Measurements from ENCODE around the gene IL27RA. TPM values are rescaled to one million over a fixed set of nuclear protein-coding genes. Genes with fewer than 3 reads are reported as not detected.

IL27RA gene
- total RNA-seq, 2 experiments from 2014 or later = 49.8 to 52.0 TPM

DNA sequence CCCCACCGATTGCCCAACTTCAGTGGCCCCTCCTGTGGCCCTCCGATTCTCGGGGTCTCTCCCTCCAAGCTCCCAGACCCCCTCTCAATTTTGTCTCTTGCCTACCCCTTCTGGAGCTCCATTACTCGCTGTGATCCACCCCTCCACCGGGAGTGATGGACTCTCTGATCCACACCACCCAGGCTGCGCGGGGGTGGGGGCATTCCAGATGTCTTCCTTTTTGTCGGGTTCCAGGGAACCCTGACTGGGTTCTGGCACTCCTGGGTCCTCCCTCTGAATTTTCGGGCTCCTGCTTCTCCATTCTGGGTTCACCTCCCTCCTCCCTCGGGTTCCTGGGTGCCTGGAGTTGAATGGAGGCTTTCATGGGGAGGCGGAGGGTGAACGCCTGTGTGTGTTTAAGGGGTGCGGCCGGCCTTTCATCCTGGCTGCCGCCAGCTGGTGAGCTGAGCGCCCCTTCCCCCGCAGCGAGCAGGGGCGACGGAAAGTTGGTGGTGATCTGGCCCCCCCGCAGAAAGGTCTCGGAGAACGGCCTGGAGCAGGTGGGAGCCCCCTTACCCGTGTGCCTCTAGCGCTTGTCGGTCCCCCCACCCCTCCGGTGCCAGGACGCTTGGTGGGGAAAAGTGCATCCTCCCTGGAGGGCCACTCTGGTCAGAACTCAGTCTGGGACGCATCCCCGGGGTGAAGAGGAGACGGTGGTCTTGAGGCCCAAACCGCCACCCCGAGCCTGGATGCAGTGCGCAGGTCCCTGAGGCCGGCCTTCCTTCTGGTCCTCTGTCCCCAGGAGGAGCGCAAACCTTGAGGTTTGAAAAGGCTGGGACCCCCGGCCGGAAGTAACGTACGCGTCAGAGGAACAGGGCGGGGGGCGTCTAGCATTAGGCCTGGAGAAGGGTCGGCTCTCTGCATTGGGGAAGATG, 42.6 kb downstream of the IL27RA start:
- ATAC-seq (peak; percentile 6), DNase-seq (peak; percentile 67)
- CTCF ChIA-PET = interaction anchor here (0.6 to 6.6 kb wide), 18 partner anchors 10 to 344 kb away, joined by 3 to 49 read pairs (median 4); partner anchors contain the start of genes ASF1B, C19orf67 and PALM3
- Mint-ChIP-seq H3K36me3 (ENCODE audit: low read depth) (no peaks in the 10 kb centered on the region), H3K4me1 (peaks cover 21% of the 10 kb centered on the region), H3K27ac (peak overlapping the region; percentile 80), H3K27me3 (peaks cover 2% of the 10 kb centered on the region), H3K9me3 (ENCODE audit: low read depth) (no peaks in the 10 kb centered on the region), H3K4me3 (peak overlapping the region; percentile 87)
- intact Hi-C loops (cut with DNase I, micrococcal nuclease) = loop anchor here (1.0 to 10.0 kb wide), 12 partner anchors 17 to 479 kb away; partner anchors contain the start of genes ASF1B (in 1 of the 2), C19orf53 (in 1 of the 2), DCAF15 (in 1 of the 2) and IL27RA (in 1 of the 2)
- POLR2A ChIA-PET = no interaction called here

DNA sequence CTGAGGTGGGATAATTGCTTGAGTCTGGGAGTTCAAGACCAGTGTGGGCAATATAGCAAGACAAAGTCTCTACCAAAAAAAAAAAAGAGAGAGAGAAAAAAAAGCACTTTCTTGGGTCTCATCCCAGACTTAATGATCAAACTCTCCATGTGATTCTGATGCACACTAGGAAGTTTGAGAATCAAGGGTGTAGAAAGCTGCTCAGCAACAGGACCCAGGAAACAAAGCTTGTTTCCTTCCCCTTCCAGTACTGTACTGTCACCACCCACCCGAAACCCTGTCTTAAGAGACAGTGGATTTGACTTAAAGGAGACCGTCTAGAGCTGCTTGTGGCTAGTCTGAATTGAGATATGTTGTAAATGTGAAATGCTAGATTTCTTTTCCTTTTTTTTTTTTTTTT, 46.8 kb downstream of the IL27RA start:
- H3K27me3 Mint-ChIP-seq = no peaks in the 10 kb centered on the region
- no peak overlapping the region for H3K27ac Mint-ChIP-seq
- intact Hi-C loops (cut with DNase I, micrococcal nuclease) = loop anchor here (10.0 kb wide), 2 partner anchors 304 to 484 kb away; partner anchors contain the start of gene C19orf53 (in 1 of the 2)
- POLR2A ChIA-PET = no interaction called here
- H3K4me1 Mint-ChIP-seq = peaks cover 24% of the 10 kb centered on the region
- no peaks in the 10 kb centered on the region for H3K9me3 Mint-ChIP-seq (ENCODE audit: low read depth)
- no peak overlapping the region for H3K4me3 Mint-ChIP-seq
- no peak for DNase-seq
- no peaks in the 10 kb centered on the region for H3K36me3 Mint-ChIP-seq (ENCODE audit: low read depth)
- CTCF ChIA-PET = interaction anchor here (0.6 to 2.2 kb wide), 8 partner anchors 18 to 411 kb away, joined by 3 to 8 read pairs (median 4); no protein-coding TSS in a partner anchor
- no peak for ATAC-seq

DNA sequence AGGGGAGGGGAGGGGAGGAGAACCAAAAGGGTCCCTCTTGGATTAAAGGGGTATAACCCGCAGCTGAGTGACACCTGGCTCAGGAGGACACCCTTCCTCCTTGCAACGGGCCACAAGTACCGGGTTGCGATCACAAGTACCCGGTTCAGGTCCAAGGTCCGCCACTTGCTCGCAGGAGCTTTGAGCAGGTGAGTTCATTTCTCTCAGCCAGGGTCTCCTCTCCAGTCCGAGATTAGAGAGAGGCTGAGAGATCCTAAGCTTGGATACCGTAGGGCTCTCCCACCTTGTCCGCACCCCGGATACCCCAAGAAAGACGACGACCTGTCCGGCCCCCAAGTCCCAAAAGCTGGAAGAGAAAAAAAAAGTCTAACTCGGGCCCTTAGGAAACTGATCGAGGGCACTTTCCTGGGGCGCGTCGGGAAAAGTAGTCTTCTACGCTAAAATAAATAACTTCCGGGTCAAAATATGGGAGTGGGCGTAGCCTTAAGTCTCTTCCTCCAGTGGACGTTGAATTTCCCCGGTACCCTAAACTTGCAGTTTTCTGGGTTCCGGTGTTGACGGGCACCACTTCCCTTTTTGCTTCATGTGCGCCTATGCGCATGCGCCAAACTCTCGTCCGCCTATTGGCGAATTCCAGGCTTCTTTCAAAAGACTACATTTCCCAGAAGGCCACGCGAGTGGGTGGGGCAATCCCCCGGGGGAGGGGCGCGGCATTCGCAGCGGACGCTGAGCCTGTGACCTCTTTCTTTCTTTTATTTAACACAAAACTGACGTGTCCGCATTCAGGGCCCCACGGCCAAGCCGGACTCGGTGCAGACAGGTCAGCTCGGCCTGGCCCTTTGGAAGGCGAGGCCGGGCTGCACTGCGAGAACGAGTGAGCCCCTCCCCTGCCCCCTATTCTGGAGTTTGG, 49.6 kb downstream of the IL27RA start:
- Mint-ChIP-seq H3K4me3 (peak overlapping the region; percentile 90), H3K27ac (peak overlapping the region; percentile 92), H3K9me3 (ENCODE audit: low read depth) (no peaks in the 10 kb centered on the region), H3K27me3 (no peaks in the 10 kb centered on the region), H3K4me1 (peaks cover 10% of the 10 kb centered on the region), H3K36me3 (ENCODE audit: low read depth) (peaks cover 3% of the 10 kb centered on the region)
- POLR2A ChIA-PET = interaction anchor here (0.6 to 1.4 kb wide), 4 partner anchors 55 to 263 kb away, joined by 3 read pairs; partner anchors contain the start of gene ASF1B
- ATAC-seq (peak; percentile 95), DNase-seq (peak; percentile 99)
- CTCF ChIA-PET = interaction anchor here (0.6 to 4.4 kb wide), 11 partner anchors 8 to 333 kb away, joined by 3 to 23 read pairs (median 4); partner anchors contain the start of genes ASF1B, IL27RA and MISP3
- intact Hi-C loops (cut with DNase I, micrococcal nuclease) = loop anchor here (1.0 to 2.0 kb wide), 13 partner anchors 9 to 931 kb away; partner anchors contain the start of genes ASF1B (in 2 of the 2), RFX1 (in 2 of the 2), BRME1 (in 1 of the 2) and C19orf53 (in 1 of the 2)

DNA sequence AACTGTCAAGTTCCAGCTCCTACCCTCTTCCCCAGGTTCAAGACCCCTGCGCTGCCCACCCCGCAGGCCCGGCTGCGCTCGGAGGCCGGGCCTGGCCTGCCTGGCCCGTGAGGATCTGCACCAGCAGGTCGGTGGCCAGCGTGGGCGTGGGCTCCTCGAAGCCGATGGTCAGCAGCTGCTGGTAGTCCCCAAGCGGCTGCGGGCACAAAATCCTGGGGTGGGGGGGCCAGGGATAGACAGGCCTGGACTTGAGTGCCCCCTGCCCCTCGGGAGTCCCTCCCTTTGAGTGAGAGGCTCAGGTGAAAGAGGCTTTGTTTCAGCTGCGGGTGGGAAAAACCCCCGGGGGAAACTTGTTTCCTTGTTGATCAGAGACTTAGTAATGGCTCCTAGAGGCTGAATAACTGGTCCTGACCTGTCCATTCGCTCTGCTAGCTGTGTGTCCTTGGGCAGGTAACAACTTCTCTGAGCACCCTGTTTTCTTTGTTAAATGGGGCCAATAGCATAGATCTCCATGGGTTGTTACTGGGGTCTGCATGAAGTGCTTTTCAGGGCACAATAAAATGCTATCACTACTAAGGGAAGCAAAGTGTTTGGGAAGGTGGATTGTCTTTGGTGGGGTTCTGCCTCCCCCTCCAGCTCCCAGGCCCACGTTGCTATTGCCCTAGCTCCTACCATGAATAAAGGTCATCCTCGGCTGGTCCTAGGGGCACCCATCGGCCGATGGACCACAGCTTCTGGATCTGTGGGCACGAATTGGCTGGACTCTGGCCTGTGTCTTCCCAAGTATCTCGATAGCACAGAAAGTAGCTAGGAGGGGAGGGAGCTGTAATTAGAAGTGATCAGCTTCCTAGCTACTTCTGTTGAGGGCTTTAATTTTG, 50.5 kb downstream of the IL27RA start:
- Mint-ChIP-seq H3K9me3 (ENCODE audit: low read depth) (no peaks in the 10 kb centered on the region), H3K27me3 (no peaks in the 10 kb centered on the region), H3K4me3 (peak overlapping the region; percentile 90), H3K27ac (peak overlapping the region; percentile 92), H3K36me3 (ENCODE audit: low read depth) (peaks cover 3% of the 10 kb centered on the region), H3K4me1 (peaks cover 10% of the 10 kb centered on the region)
- ChIA-PET CTCF (interaction anchor here (0.5 to 4.4 kb wide), 14 partner anchors 9 to 415 kb away, joined by 3 to 23 read pairs (median 3); partner anchors contain the start of genes ASF1B and MISP3), POLR2A (interaction anchor here (0.6 kb wide), 2 partner anchors 69 to 1291 kb away, joined by 3 to 5 read pairs; partner anchors contain the start of gene JUNB)
- ATAC-seq = no peak
- intact Hi-C loops (cut with DNase I, micrococcal nuclease) = loop anchor here (1.0 to 2.0 kb wide), 13 partner anchors 8 to 932 kb away; partner anchors contain the start of genes ASF1B (in 2 of the 2), RFX1 (in 2 of the 2), BRME1 (in 1 of the 2) and C19orf53 (in 1 of the 2)
- peak; percentile 58 for DNase-seq

DNA sequence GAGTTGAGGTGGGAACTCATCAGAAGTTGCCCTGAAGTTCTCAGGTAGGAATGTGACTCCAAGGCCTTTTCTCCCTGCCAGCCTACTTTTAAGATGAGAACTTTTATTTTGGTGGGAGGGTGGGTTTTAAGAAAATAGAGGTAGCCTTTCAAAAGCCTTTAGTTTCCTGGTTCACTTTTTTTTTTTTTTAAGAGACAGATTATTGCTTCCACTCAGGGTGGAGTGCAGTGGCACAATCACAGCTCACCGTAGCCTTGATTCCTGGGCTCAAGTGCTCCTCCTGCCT, 51.1 kb downstream of the IL27RA start:
- ATAC-seq (no peak), DNase-seq (no peak)
- Mint-ChIP-seq H3K27me3 (no peaks in the 10 kb centered on the region), H3K4me3 (peak overlapping the region; percentile 10), H3K27ac (no peak overlapping the region), H3K36me3 (ENCODE audit: low read depth) (peaks cover 3% of the 10 kb centered on the region), H3K9me3 (ENCODE audit: low read depth) (no peaks in the 10 kb centered on the region), H3K4me1 (peaks cover 10% of the 10 kb centered on the region)
- ChIA-PET POLR2A (interaction anchor here (0.6 kb wide), 2 partner anchors 70 to 1291 kb away, joined by 3 to 5 read pairs; partner anchors contain the start of gene JUNB), CTCF (interaction anchor here (0.5 to 4.4 kb wide), 9 partner anchors 9 to 414 kb away, joined by 3 to 23 read pairs (median 5); partner anchors contain the start of genes ASF1B and MISP3)
- intact Hi-C loops (cut with DNase I, micrococcal nuclease) = no loop called here

DNA sequence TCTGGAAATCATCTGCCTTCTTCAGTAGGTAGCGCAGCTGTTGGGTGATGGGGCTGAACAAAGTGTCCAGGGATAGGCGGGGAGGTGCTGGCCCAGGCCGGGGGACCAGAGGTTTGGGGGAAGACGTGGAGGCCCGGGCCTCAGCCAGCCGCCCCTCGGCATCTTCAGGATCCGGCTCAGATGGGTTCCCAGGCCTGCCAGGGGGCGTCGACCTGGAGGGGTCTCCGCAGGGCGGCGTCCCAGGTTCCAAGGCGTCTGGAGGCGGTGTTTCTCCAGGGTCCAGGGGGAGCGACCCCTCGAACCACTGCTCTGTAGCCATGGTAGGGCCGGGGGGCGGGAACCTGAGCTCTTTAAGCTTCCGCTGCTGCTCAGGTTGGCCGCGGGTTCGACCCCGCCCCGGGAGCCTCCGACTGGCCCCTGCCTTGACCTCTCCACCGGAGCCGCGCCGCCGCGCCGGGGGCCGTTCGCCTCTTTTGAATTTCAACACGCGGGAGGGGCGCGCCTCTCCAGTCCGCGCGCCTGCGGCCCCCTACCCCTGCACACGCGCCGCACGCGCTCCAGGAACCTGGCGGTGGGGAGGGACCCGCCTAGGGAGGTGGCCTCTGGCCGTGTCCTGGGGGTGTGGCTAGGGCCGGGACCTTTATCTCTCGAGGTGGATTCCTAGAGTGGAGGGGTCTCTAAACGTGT, 53.9 kb downstream of the IL27RA start, which contains the start of gene C19orf67:
Gene C19orf67, minus strand, starts transcription at position 475 of the 687 bp plus-strand sequence. Its CDS starts 156 bp downstream, at position 319.
- Mint-ChIP-seq H3K27me3 (no peaks in the 10 kb centered on the region), H3K9me3 (ENCODE audit: low read depth) (no peaks in the 10 kb centered on the region), H3K27ac (no peak within 1 kb of the TSS), H3K36me3 (ENCODE audit: low read depth) (peaks cover 18% of the 10 kb centered on the region), H3K4me3 (no peak within 1 kb of the TSS), H3K4me1 (peaks cover 14% of the 10 kb centered on the region)
- intact Hi-C loops (cut with DNase I, micrococcal nuclease) = no loop called here
- ATAC-seq (no peak), DNase-seq (no peak)
- POLR2A ChIA-PET = no interaction called here
- CTCF ChIA-PET = interaction anchor here (4.4 kb wide), 1 partner anchor 13 kb away, joined by 23 read pairs; the partner anchor contains the start of gene MISP3

DNA sequence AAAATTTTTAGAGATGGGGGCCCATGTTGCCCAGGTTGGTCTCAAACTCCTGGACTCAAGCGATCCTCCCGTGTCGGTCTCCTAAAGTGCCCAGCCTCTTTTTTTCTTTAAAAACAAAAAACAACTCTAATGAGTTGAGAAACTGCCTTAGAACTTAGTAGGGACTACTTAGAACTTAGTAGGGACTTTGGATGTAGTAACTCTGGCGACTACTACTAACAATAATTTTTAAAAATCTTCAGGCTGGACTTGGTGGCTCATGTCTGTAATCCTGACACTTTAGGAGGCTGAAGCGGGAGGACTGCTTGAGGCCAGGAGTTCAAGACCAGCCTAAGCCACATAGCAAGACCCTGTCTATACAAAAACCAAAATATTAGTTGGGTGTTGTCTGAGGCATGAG, 54.5 kb downstream of the IL27RA start:
- no peak for ATAC-seq
- Mint-ChIP-seq H3K27me3 (no peaks in the 10 kb centered on the region), H3K36me3 (ENCODE audit: low read depth) (peaks cover 18% of the 10 kb centered on the region), H3K4me1 (peaks cover 12% of the 10 kb centered on the region), H3K9me3 (ENCODE audit: low read depth) (no peaks in the 10 kb centered on the region), H3K4me3 (no peak overlapping the region), H3K27ac (no peak overlapping the region)
- POLR2A ChIA-PET = interaction anchor here (0.7 kb wide), 1 partner anchor 499 kb away, joined by 3 read pairs; no protein-coding TSS in a partner anchor
- intact Hi-C loops (cut with DNase I, micrococcal nuclease) = no loop called here
- CTCF ChIA-PET = interaction anchor here (0.6 to 4.4 kb wide), 2 partner anchors 13 to 18 kb away, joined by 3 to 23 read pairs; partner anchors contain the start of gene MISP3
- no peak for DNase-seq

DNA sequence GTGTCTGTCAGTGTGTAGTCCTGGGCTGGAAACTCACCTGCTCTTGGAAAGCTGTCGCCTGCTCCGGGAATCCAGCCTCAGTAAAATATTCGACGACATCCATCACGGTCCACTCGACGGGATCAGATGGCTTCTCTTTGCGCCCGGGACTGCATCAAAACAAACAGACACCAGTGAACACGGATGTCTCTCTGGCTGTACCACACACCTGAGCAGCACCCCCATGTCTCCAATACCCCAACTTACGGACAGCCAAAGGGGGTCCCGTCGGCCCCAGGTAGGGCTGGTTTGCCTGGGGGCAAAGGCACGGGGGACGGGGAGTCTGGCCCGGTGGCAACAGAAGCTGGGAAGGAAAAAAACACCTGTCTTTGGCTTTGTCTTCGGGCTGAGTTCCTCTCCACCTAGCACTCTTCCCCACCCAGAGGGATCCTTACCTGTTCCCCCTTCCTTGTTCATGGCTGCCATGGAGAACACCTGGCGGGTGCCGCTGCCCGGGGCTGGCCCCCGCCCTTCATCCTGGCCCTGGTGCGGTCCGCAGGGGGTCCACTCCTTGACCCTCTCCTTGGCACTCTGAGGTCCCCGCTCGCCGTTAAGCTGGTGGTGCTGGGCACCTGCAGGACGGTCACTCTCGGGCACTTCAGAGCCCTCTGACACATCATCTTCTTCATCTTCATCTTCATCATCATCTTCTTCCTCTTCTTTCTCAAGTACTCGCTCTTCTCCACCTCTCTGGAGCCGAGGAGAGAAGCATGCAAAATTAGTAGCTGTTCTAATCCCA, 57.3 kb downstream of the IL27RA start:
- Mint-ChIP-seq H3K27ac (peak overlapping the region; percentile 75), H3K4me1 (peaks cover 16% of the 10 kb centered on the region), H3K4me3 (peak overlapping the region; percentile 81), H3K9me3 (ENCODE audit: low read depth) (peaks cover 9% of the 10 kb centered on the region), H3K36me3 (ENCODE audit: low read depth) (peaks cover 30% of the 10 kb centered on the region), H3K27me3 (no peaks in the 10 kb centered on the region)
- CTCF ChIA-PET = interaction anchor here (1.3 to 3.6 kb wide), 2 partner anchors 16 to 48 kb away, joined by 6 to 14 read pairs; partner anchors contain the start of genes ASF1B and MISP3
- POLR2A ChIA-PET = no interaction called here
- ATAC-seq = no peak
- intact Hi-C loops (cut with DNase I, micrococcal nuclease) = no loop called here
- no peak for DNase-seq

DNA sequence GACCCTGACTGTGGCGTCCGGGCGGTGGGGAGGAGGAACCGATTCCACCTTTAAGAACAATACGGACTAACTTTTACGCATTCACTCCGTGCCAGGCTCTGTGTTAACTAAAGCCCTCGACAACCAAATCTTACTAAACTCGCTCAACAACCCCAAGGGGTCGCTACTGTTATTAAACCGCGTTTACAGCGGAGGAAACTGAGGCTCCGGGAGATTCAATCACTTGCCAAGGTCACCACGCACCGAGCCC, 57.8 kb downstream of the IL27RA start:
- Mint-ChIP-seq H3K36me3 (ENCODE audit: low read depth) (peaks cover 30% of the 10 kb centered on the region), H3K4me1 (peaks cover 16% of the 10 kb centered on the region), H3K27me3 (no peaks in the 10 kb centered on the region), H3K9me3 (ENCODE audit: low read depth) (peaks cover 9% of the 10 kb centered on the region), H3K27ac (peak overlapping the region; percentile 75), H3K4me3 (peak overlapping the region; percentile 81)
- ATAC-seq (no peak), DNase-seq (peak; percentile 39)
- intact Hi-C loops (cut with DNase I, micrococcal nuclease) = no loop called here
- ChIA-PET CTCF (interaction anchor here (1.3 to 3.6 kb wide), 2 partner anchors 17 to 47 kb away, joined by 6 to 14 read pairs; partner anchors contain the start of genes ASF1B and MISP3), POLR2A (no interaction called here)
